ENCODE measurements around the gene DPY19L1.
"Not testable (repeated sequence)": the region's sequence is repeated elsewhere in the genome, so short reads cannot be mapped to it uniquely, and the experiment has no call there.

DNA sequence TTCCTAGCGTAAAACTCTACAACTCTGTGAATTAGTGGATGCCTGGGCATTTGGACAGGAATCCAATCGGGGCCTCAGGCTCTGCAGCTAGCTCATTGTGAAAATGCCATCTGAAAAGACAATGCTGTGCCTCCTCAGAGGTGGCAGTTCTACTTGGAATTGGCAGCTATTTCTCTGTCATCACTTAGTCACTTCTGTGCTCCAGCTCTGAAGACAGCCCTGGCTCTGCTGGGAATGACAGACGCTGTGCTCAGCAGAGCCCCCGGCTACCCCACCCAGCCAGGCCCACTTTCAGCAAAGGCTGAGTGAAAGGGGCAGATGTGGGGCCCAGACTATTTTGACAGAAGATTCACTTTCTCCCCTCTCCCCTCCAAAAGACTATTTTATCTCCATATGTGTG, 119.8 kb downstream of the DPY19L1 start:
- TF ChIP-seq, protein P1, sequence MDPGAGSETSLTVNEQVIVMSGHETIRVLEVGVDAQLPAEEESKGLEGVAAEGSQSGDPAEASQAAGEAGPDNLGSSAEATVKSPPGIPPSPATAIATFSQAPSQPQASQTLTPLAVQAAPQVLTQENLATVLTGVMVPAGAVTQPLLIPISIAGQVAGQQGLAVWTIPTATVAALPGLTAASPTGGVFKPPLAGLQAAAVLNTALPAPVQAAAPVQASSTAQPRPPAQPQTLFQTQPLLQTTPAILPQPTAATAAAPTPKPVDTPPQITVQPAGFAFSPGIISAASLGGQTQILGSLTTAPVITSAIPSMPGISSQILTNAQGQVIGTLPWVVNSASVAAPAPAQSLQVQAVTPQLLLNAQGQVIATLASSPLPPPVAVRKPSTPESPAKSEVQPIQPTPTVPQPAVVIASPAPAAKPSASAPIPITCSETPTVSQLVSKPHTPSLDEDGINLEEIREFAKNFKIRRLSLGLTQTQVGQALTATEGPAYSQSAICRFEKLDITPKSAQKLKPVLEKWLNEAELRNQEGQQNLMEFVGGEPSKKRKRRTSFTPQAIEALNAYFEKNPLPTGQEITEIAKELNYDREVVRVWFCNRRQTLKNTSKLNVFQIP (CRISPR knock-in tag; IDR thresholded peaks at IDR 0.05; ENCODE audit: borderline replicate concordance, low read depth), result not testable (repeated sequence)
- not testable (repeated sequence) for TF ChIP-seq PPARA (CRISPR knock-in tag; IDR thresholded peaks at IDR 0.05; ENCODE audit: borderline replicate concordance); ZNF8 (CRISPR knock-in tag; IDR thresholded peaks at IDR 0.05); ZFP30 (CRISPR knock-in tag; IDR thresholded peaks at IDR 0.05); ZFP3 (CRISPR knock-in tag; IDR thresholded peaks at IDR 0.05); ESRRG (CRISPR knock-in tag; IDR thresholded peaks at IDR 0.05); RARB (CRISPR knock-in tag; IDR thresholded peaks at IDR 0.05); OSR1 (CRISPR knock-in tag; IDR thresholded peaks at IDR 0.05)
- TF ChIP-seq, protein P2, sequence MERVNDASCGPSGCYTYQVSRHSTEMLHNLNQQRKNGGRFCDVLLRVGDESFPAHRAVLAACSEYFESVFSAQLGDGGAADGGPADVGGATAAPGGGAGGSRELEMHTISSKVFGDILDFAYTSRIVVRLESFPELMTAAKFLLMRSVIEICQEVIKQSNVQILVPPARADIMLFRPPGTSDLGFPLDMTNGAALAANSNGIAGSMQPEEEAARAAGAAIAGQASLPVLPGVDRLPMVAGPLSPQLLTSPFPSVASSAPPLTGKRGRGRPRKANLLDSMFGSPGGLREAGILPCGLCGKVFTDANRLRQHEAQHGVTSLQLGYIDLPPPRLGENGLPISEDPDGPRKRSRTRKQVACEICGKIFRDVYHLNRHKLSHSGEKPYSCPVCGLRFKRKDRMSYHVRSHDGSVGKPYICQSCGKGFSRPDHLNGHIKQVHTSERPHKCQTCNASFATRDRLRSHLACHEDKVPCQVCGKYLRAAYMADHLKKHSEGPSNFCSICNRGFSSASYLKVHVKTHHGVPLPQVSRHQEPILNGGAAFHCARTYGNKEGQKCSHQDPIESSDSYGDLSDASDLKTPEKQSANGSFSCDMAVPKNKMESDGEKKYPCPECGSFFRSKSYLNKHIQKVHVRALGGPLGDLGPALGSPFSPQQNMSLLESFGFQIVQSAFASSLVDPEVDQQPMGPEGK (CRISPR knock-in tag; IDR thresholded peaks at IDR 0.05; ENCODE audit: borderline replicate concordance), result not testable (repeated sequence)

All from SK-N-SH treated with all-trans-retinoic acid at 6 μM for 48 hours (cell line).